Activated T-helper 17 cell treated with anti-CD3 and anti-CD28 coated beads, Interleukin-2, amount 50 U/mL, for 72 hours (primary cell): ENCODE results near the gene TMEM269. TPM values are rescaled to one million over a fixed set of nuclear protein-coding genes. Genes with fewer than 3 reads are reported as not detected.
"Not testable (repeated sequence)": the region's sequence is repeated elsewhere in the genome, so short reads cannot be mapped to it uniquely, and the experiment has no call there.

ENCODE experiments used
- ATAC-seq: fragments of 150-1000 bp; cut with Tn5 transposase; replicated peaks from 2 replicates; pipeline ENCODE4 v1.10.0; 2021; ENCODE audit warnings: mild to moderate bottlenecking, moderate library complexity
- H3K27ac Mint-ChIP-seq: one replicate; pipeline ENCODE4 v1.8.0; 2022; ENCODE audit warnings: mixed read lengths
- H3K27me3 Mint-ChIP-seq: one replicate; pipeline ENCODE4 v1.8.0; 2022; ENCODE audit warnings: mixed read lengths
- H3K36me3 Mint-ChIP-seq: one replicate; pipeline ENCODE4 v1.8.0; 2022; ENCODE audit warnings: low read depth, mild to moderate bottlenecking, mixed read lengths
- H3K4me1 Mint-ChIP-seq: one replicate; pipeline ENCODE4 v1.8.0; 2022; ENCODE audit warnings: mixed read lengths
- H3K4me3 Mint-ChIP-seq: one replicate; pipeline ENCODE4 v1.8.0; 2022; ENCODE audit warnings: mild to moderate bottlenecking, mixed read lengths
- H3K9me3 Mint-ChIP-seq: one replicate; pipeline ENCODE4 v1.8.0; 2022; ENCODE audit warnings: mixed read lengths
- total RNA-seq, 2 donors: library from RNA; stranded (reverse); gene quantifications; one replicate each; pipeline ENCODE4 v1.2.3, GENCODE V29; 2022

Gene TMEM269
- total RNA-seq, 2 donors from 2014 or later: 0.15 to 2.8 TPM

DNA sequence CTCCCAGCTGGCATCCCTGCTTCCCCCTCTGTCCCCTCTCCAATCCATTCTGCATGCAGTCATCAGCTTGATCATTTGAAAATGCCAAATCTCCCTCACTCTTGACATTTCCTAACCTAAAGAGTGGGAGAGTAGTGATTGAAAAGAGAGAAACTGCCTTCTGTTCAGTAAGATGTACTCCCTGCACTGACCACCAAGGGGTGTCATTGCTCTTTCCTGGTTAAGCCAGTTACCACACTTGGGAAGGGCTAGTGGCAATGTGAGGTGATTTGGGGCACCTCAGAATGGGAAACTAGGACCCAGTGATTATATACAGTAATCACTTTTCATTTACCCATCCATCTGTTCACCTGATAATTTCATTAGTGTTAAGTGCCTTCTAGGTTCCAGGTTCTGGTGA, 6.9 kb upstream of the TMEM269 start:
- Mint-ChIP-seq H3K27ac (peak overlapping the region; percentile 36), H3K36me3 (peaks cover 92% of the 10 kb centered on the region)
- peak; percentile 50 for ATAC-seq

GRCh38 chr1:42779725-42780124, 5.1 kb upstream of the TMEM269 start:
- Mint-ChIP-seq H3K9me3 (no peaks in the 10 kb centered on the region), H3K36me3 (peaks cover 79% of the 10 kb centered on the region), H3K27ac (peak overlapping the region; percentile 46), H3K27me3 (no peaks in the 10 kb centered on the region), H3K4me1 (peaks cover 6% of the 10 kb centered on the region), H3K4me3 (no peak overlapping the region)
- peak; percentile 74 for ATAC-seq

More for the DNA sequence above, 6.9 kb upstream of the TMEM269 start:
- Mint-ChIP-seq H3K4me3 (no peak overlapping the region), H3K4me1 (peaks cover 11% of the 10 kb centered on the region), H3K9me3 (no peaks in the 10 kb centered on the region), H3K27me3 (no peaks in the 10 kb centered on the region)

DNA sequence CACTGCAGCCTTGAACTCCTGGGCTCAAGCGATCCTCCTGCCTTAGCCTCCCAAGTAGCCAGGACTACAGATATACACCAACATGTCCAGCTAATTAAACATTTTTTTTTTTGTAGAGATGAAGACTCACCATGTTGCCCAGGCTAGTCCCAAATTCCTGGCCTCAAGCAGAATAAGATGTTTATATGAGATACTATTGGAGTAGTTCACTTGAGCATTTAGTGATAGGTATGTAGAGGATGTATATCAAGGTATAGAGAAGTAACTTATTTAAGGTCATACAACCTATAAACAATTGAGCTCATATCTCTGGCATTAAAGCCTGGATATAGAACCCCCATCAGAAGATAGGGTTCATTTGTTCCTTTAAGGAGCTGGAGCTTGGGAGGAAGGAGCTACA, 4.6 kb upstream of the TMEM269 start:
- H3K4me1 Mint-ChIP-seq: peaks cover 6% of the 10 kb centered on the region
- H3K27me3 Mint-ChIP-seq: no peaks in the 10 kb centered on the region
- no peak for ATAC-seq
- peaks cover 74% of the 10 kb centered on the region for H3K36me3 Mint-ChIP-seq
- H3K9me3 Mint-ChIP-seq: no peaks in the 10 kb centered on the region
- peak overlapping the region; percentile 46 for H3K27ac Mint-ChIP-seq
- H3K4me3 Mint-ChIP-seq: no peak overlapping the region

- no peak for ATAC-seq
- no peak overlapping the region for H3K4me3 Mint-ChIP-seq
- no peaks in the 10 kb centered on the region for H3K9me3 Mint-ChIP-seq
- H3K27ac Mint-ChIP-seq: no peak overlapping the region
- H3K36me3 Mint-ChIP-seq: peaks cover 45% of the 10 kb centered on the region
- H3K27me3 Mint-ChIP-seq: no peaks in the 10 kb centered on the region
- H3K4me1 Mint-ChIP-seq: peaks cover 14% of the 10 kb centered on the region
Observed at GRCh38 chr1:42783092-42783491, 1.7 kb upstream of the TMEM269 start.

DNA sequence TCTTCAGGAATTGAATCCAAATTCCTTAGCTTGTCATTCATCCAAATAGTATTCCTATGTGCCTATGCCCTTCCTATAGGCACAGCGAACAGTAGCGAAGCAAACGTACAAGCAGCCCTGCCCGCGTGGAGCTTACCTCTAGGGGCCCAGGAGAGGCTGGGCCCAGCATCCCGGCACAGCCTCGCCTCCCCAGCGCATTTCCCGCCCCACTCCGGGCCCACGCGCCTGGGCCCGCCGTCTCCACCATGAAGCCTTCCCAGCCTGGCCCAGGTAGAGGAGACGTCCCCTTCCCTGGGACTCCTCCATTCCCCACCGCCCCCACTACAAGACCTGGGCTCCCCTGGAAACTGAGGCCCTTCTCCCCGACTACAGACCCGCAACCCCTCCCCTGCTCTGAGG, 245 bp upstream of the TMEM269 start:
- Mint-ChIP-seq H3K27me3 (no peaks in the 10 kb centered on the region), H3K4me3 (no peak overlapping the region), H3K9me3 (no peaks in the 10 kb centered on the region), H3K27ac (no peak overlapping the region), H3K36me3 (peaks cover 31% of the 10 kb centered on the region), H3K4me1 (peaks cover 12% of the 10 kb centered on the region)
- ATAC-seq: no peak

GRCh38 chr1:42786097-42786496, 1.3 kb downstream of the TMEM269 start:
- H3K9me3 Mint-ChIP-seq: no peaks in the 10 kb centered on the region
- H3K4me1 Mint-ChIP-seq: peaks cover 8% of the 10 kb centered on the region
- H3K27me3 Mint-ChIP-seq: no peaks in the 10 kb centered on the region
- ATAC-seq: no peak
- H3K4me3 Mint-ChIP-seq: peak overlapping the region; percentile 80
- peak overlapping the region; percentile 84 for H3K27ac Mint-ChIP-seq
- peaks cover 15% of the 10 kb centered on the region for H3K36me3 Mint-ChIP-seq

- Mint-ChIP-seq H3K4me3 (no peak overlapping the region), H3K27me3 (no peaks in the 10 kb centered on the region), H3K4me1 (peaks cover 12% of the 10 kb centered on the region), H3K36me3 (peaks cover 5% of the 10 kb centered on the region), H3K27ac (peak overlapping the region; percentile 62), H3K9me3 (no peaks in the 10 kb centered on the region)
- ATAC-seq: no peak
Observed at GRCh38 chr1:42788021-42788420, 3.2 kb downstream of the TMEM269 start.

DNA sequence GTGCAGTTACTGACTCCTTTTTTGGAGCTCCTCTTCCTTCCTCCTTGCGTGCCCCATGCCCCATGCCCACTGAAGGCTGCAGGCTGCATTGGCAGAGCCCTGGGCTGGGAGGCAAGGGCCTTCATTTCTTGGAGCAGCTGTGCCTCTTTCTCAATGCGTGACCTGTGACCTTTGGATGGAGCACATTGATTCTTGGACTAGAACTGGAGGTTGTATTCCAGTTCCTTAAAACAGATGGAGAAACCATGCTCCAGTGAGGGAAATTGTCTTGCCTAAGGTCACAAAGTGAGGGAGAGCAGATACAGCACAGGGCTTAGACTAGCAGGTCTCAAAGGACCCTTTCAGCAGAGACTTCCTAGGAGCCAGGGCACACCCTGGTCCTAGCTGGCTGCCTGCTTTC, 9.0 kb downstream of the TMEM269 start:
- no peaks in the 10 kb centered on the region for H3K36me3 Mint-ChIP-seq
- H3K4me3 Mint-ChIP-seq: no peak overlapping the region
- H3K27me3 Mint-ChIP-seq: no peaks in the 10 kb centered on the region
- H3K9me3 Mint-ChIP-seq: no peaks in the 10 kb centered on the region
- no peak overlapping the region for H3K27ac Mint-ChIP-seq
- H3K4me1 Mint-ChIP-seq: peaks cover 4% of the 10 kb centered on the region
- ATAC-seq: no peak

DNA sequence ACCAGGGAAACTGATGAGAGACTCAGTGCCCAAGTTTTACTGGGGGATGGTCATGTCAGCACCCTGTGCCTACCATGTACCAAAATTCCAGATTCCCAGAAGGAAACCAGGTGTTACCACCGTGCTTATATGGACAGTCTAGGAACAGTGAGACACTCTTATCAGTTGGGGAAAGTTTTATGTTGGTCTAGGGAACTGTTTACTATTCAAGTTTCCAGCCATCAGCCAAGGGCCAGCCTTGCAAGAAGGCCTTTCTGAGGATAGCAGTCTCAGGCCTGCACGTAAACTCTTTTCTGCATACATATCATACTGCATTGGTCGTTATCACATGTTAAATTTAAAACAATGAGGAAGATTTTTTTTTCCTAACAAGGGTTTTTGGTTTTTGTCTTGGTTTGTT, 12.6 kb downstream of the TMEM269 start:
- H3K27ac Mint-ChIP-seq: no peak overlapping the region
- no peak for ATAC-seq
- H3K27me3 Mint-ChIP-seq: no peaks in the 10 kb centered on the region

DNA sequence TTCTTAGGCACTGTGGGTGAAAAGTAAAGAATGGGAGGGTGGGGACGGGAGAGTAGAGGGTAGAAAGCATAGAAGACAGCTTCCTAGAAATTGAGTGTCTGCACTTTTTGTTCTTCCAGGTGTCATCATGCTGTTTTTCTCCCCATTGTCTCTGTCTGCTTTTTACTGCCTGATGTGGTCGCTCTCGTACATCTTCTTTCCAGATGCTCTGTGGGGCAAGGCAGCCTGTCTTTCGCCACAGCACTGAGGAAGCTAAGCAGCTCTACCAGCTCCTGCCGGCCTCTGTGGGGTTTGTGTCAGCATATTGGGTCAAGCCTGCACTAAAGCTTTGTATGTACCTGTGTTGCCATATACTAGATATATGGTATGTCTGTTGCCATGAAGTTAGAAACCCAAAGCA, 13.2 kb downstream of the TMEM269 start:
- H3K36me3 Mint-ChIP-seq: no peaks in the 10 kb centered on the region

More for the DNA sequence above, 12.6 kb downstream of the TMEM269 start:
- no peaks in the 10 kb centered on the region for H3K9me3 Mint-ChIP-seq
- no peak overlapping the region for H3K4me3 Mint-ChIP-seq
- peaks cover under 1% of the 10 kb centered on the region for H3K4me1 Mint-ChIP-seq
- no peaks in the 10 kb centered on the region for H3K36me3 Mint-ChIP-seq

GRCh38 chr1:42801832-42802473, 17.2 kb downstream of the TMEM269 start:
- Mint-ChIP-seq H3K27me3 (no peaks in the 10 kb centered on the region), H3K27ac (no peak overlapping the region), H3K4me1 (no peaks in the 10 kb centered on the region), H3K36me3 (peaks cover 17% of the 10 kb centered on the region), H3K4me3 (no peak overlapping the region), H3K9me3 (no peaks in the 10 kb centered on the region)
- ATAC-seq: no peak

More for the DNA sequence above, 13.2 kb downstream of the TMEM269 start:
- ATAC-seq: no peak
- H3K9me3 Mint-ChIP-seq: no peaks in the 10 kb centered on the region
- no peak overlapping the region for H3K4me3 Mint-ChIP-seq
- no peak overlapping the region for H3K27ac Mint-ChIP-seq
- H3K4me1 Mint-ChIP-seq: no peaks in the 10 kb centered on the region
- no peaks in the 10 kb centered on the region for H3K27me3 Mint-ChIP-seq

- Mint-ChIP-seq H3K9me3 (no peaks in the 10 kb centered on the region), H3K4me1 (peaks cover 7% of the 10 kb centered on the region), H3K27ac (no peak overlapping the region), H3K4me3 (no peak overlapping the region), H3K27me3 (no peaks in the 10 kb centered on the region), H3K36me3 (peaks cover 17% of the 10 kb centered on the region)
- ATAC-seq: no peak
Observed at GRCh38 chr1:42806171-42806570, 21.4 kb downstream of the TMEM269 start.

DNA sequence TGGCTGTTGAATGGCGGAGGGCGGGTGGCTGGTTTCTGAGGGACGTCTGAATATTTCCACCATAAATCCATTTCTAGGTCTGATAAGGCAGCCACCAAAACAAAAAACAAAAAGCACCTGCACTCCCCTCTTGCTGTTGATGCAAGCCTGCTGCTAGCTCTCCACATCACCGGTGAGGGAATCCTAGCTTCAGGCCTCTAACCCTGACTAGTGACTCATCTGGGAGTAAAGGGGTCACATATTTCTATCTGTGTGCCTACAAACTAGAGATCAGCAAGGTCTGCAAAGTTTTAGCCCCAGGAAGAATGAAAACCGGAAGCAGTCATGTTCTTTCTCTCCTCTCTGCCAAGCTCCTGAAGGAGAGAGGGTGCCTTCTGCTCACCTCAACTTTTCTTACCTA, 21.8 kb downstream of the TMEM269 start:
- no peak overlapping the region for H3K27ac Mint-ChIP-seq

GRCh38 chr1:42807056-42807668, 22.4 kb downstream of the TMEM269 start:
- ATAC-seq: no peak
- Mint-ChIP-seq H3K27me3 (no peaks in the 10 kb centered on the region), H3K36me3 (peaks cover 17% of the 10 kb centered on the region), H3K4me1 (peaks cover 7% of the 10 kb centered on the region), H3K9me3 (no peaks in the 10 kb centered on the region), H3K27ac (no peak overlapping the region), H3K4me3 (no peak overlapping the region)

More for the DNA sequence above, 21.8 kb downstream of the TMEM269 start:
- H3K4me1 Mint-ChIP-seq: peaks cover 7% of the 10 kb centered on the region
- no peaks in the 10 kb centered on the region for H3K9me3 Mint-ChIP-seq
- H3K27me3 Mint-ChIP-seq: no peaks in the 10 kb centered on the region
- peaks cover 17% of the 10 kb centered on the region for H3K36me3 Mint-ChIP-seq
- ATAC-seq: no peak
- H3K4me3 Mint-ChIP-seq: no peak overlapping the region

DNA sequence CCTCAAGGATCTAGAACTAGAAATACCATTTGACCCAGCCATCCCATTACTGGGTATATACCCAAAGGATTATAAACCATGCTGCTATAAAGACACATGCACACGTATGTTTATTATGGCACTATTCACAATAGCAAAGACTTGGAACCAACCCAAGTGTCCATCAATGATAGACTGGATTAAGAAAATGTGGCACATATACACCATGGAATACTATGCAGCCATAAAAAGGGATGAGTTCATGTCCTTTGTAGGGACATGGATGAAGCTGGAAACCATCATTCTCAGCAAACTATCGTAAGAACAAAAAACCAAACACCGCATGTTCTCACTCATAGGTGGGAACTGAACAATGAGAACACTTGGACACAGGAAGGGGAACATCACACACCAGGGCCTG, 30.0 kb downstream of the TMEM269 start:
- not testable (repeated sequence) for H3K27me3 Mint-ChIP-seq, ATAC-seq, H3K9me3 Mint-ChIP-seq, H3K27ac Mint-ChIP-seq, H3K4me3 Mint-ChIP-seq
- Mint-ChIP-seq H3K36me3 (peaks cover 17% of the 10 kb centered on the region), H3K4me1 (peaks cover 22% of the 10 kb centered on the region)
